GM13977 (cell line): ENCODE measurements around the gene MCM6.

ENCODE experiments used
- DNase-seq: peaks from one replicate; pipeline ENCODE4 v3.0.0; 2012; ENCODE audit warnings: low spot score
- CTCF ChIP-seq: IDR thresholded peaks from 2 replicates; pipeline ENCODE4 v1.5.1; 2012; ENCODE audit warnings: mild to moderate bottlenecking, control low read depth; ENCODE audit not compliant: insufficient read depth; ENCODE audit errors: extremely low read depth, missing control alignments
- in situ Hi-C: fragments of 300-500 bp; cut with MboI; formaldehyde crosslinking; loops from one replicate; pipeline ENCODE4 v1.12.0; 2022; ENCODE audit warnings: low sequenced_read_pairs, low pct_unique_long_range_greater_than_20kb, mixed read lengths, inconsistent platforms; ENCODE audit not compliant: unreplicated experiment

Gene MCM6

GRCh38 chr2:135802350-135802749 lies 73.9 kb downstream of the MCM6 start:
- DNase-seq = no peak
- in situ Hi-C loops = no loop called here
- no peak for TF ChIP-seq CTCF

- no peak for DNase-seq
- in situ Hi-C loops = no loop called here
- no peak for TF ChIP-seq CTCF
Measured at GRCh38 chr2:135800513-135801460, 75.5 kb downstream of the MCM6 start.

GRCh38 chr2:135799738-135800137 lies 76.5 kb downstream of the MCM6 start:
- no peak for DNase-seq
- in situ Hi-C loops = no loop called here

GRCh38 chr2:135798762-135799161 lies 77.5 kb downstream of the MCM6 start:
- TF ChIP-seq CTCF = peak; percentile 38
- in situ Hi-C loops = no loop called here
- DNase-seq = no peak

More at GRCh38 chr2:135799738-135800137, 76.5 kb downstream of the MCM6 start:
- no peak for TF ChIP-seq CTCF

GRCh38 chr2:135798275-135798705 lies 78.0 kb downstream of the MCM6 start:
- DNase-seq = no peak
- in situ Hi-C loops = no loop called here
- TF ChIP-seq CTCF = no peak

GRCh38 chr2:135797497-135798274 lies 78.6 kb downstream of the MCM6 start:
- TF ChIP-seq CTCF = peak; percentile 94
- in situ Hi-C loops = no loop called here
- peak; percentile 83 for DNase-seq
